Measurements from ENCODE around the gene IGF2R. TPM values are rescaled to one million over a fixed set of nuclear protein-coding genes. Genes with fewer than 3 reads are reported as not detected.
"Not testable (repeated sequence)": the region's sequence is repeated elsewhere in the genome, so short reads cannot be mapped to it uniquely, and the experiment has no call there.

IGF2R gene
- total RNA-seq, 4 donors from 2014 or later, result 60.0 to 93.4 (median 71.7) TPM

- WGBS, 2 donors, result 60 to 67% methylated on average over 3 of the region's 3 CpGs
- intact Hi-C loops (cut with DNase I; ENCODE audit: low total_unique reads), result no loop called here
- TF ChIP-seq POLR2A (IDR thresholded peaks at IDR 0.05), result no peak
- TF ChIP-seq, protein P1, sequence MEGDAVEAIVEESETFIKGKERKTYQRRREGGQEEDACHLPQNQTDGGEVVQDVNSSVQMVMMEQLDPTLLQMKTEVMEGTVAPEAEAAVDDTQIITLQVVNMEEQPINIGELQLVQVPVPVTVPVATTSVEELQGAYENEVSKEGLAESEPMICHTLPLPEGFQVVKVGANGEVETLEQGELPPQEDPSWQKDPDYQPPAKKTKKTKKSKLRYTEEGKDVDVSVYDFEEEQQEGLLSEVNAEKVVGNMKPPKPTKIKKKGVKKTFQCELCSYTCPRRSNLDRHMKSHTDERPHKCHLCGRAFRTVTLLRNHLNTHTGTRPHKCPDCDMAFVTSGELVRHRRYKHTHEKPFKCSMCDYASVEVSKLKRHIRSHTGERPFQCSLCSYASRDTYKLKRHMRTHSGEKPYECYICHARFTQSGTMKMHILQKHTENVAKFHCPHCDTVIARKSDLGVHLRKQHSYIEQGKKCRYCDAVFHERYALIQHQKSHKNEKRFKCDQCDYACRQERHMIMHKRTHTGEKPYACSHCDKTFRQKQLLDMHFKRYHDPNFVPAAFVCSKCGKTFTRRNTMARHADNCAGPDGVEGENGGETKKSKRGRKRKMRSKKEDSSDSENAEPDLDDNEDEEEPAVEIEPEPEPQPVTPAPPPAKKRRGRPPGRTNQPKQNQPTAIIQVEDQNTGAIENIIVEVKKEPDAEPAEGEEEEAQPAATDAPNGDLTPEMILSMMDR (IDR thresholded peaks at IDR 0.05), result no peak
- DNase-seq (ENCODE audit: low spot score in 2 of 2), result no peak
- H3K4me3 ChIP-seq (ENCODE audit: low read depth, poor library complexity, severe bottlenecking), result no peak overlapping the region
Measured at GRCh38 chr6:159963111-159963510, 5.8 kb upstream of the IGF2R start.

GRCh38 chr6:159964046-159964445 lies 4.8 kb upstream of the IGF2R start:
- WGBS, 2 donors, result 94 to 98% methylated on average over 2 of the region's 2 CpGs
- TF ChIP-seq POLR2A (IDR thresholded peaks at IDR 0.05), result no peak
- TF ChIP-seq, protein P1 (IDR thresholded peaks at IDR 0.05), result no peak
- no peak overlapping the region for H3K4me3 ChIP-seq (ENCODE audit: low read depth, poor library complexity, severe bottlenecking)
- intact Hi-C loops (cut with DNase I; ENCODE audit: low total_unique reads), result no loop called here
- DNase-seq (ENCODE audit: low spot score in 2 of 2), result no peak

DNA sequence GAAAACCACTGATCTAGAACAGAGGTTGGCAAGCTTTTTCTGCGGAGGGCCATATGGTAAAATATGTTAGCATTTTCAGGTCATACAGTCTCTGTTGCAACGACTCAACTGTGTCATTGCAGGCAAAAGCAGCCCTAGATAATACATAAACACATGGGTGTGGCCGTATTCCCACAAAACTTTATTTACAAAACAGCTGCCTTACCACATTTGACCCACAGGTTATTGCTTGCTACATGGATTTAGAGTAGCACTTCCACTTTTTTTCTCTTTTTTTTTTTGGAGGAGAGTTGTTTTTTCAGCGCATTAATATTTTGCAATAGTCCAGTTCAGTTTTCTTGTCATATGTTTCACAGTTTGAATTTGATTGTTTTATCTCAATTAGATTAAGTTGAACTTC lies 2.5 kb upstream of the IGF2R start:
- 52 to 62% methylated on average over 4 of the region's 4 CpGs for WGBS, 2 donors
- no peak overlapping the region for H3K4me3 ChIP-seq (ENCODE audit: low read depth, poor library complexity, severe bottlenecking)
- no peak for TF ChIP-seq POLR2A (IDR thresholded peaks at IDR 0.05)
- TF ChIP-seq, protein P1 (IDR thresholded peaks at IDR 0.05), result no peak
- no peak for DNase-seq (ENCODE audit: low spot score in 2 of 2)
- intact Hi-C loops (cut with DNase I; ENCODE audit: low total_unique reads), result no loop called here

DNA sequence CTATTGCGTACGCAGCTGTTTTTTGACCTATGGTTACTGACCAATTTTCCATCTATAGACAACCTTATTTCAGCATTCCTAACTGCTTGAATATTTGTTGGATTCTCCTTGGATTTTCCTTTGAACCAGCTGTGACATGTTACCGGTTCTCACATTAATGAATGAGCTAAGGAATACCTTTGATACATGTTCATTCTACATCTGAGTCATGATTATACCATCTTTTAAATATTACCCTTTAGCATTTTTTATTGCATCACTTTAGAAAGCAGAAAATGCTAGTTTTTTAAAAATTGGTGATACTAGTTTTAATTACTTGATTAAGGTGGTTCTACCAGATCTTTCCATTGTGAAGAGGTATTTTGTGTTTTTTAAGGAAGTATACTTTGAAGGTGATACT lies 1.9 kb upstream of the IGF2R start:
- intact Hi-C loops (cut with DNase I; ENCODE audit: low total_unique reads), result no loop called here
- DNase-seq (ENCODE audit: low spot score in 2 of 2), result no peak
- WGBS, 2 donors, result 58 to 67% methylated on average over 3 of the region's 3 CpGs
- no peak overlapping the region for H3K4me3 ChIP-seq (ENCODE audit: low read depth, poor library complexity, severe bottlenecking)
- TF ChIP-seq POLR2A (IDR thresholded peaks at IDR 0.05), result no peak
- TF ChIP-seq, protein P1 (IDR thresholded peaks at IDR 0.05), result no peak

DNA sequence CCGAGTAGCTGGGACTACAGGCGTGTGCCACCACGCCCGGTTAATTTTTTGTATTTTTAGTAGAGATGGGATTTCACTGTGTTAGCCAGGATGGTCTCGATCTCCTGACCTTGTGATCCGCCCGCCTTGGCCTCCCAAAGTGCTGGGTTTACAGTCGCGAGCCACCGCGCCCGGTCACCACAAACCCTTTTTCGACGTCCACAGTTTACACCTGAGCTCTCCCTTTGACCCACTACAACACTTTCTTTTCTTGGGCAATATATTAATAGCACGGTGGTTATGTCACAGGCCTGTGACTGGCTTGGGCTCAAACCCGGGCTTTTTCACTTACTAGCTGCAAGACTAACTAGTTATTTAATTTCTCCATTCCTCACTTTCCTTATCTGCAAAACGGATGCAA lies 1.3 kb upstream of the IGF2R start:
- H3K4me3 ChIP-seq (ENCODE audit: low read depth, poor library complexity, severe bottlenecking); DNase-seq (ENCODE audit: low spot score in 2 of 2); intact Hi-C loops (cut with DNase I; ENCODE audit: low total_unique reads): not testable (repeated sequence)
- WGBS, 2 donors, result 91 to 93% methylated on average over 17 of the region's 17 CpGs

DNA sequence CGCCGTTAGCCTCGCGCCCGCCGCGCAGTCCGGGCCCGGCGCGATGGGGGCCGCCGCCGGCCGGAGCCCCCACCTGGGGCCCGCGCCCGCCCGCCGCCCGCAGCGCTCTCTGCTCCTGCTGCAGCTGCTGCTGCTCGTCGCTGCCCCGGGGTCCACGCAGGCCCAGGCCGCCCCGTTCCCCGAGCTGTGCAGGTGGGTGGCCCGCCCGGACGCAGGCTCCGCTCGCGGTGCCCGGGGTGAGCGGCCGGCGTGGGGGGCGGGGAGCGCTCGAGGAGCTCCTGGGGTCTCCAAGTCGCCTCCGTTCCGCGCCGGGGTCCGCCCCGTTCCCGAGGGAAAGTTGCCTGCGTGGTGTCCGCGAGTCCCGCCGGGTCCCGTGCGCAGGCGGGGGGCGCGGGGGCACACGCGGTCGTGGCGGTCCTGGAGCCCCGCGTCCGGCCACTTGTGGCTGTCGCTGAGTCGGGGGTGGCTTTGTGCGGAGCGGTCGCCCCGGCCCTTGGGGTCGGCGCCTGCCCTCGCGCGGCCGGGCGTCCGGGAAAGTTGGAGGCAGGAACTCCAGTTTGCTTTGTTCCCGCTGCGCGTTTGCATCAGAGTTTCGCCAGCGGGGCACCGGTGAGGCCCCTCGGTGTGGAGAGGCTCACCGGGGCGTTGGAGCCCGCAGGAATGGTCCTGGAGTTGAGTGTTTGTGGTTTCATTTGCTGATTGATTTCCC lies 476 bp downstream of the IGF2R start:
- WGBS, 2 donors, result 0% methylated on average over 10 to 16 of the region's 91 CpGs
- peak in 1 of 2 donors; percentile 93 for DNase-seq (ENCODE audit: low spot score in 2 of 2)
- intact Hi-C loops (cut with DNase I; ENCODE audit: low total_unique reads), result no loop called here
- H3K4me3 ChIP-seq (ENCODE audit: low read depth, poor library complexity, severe bottlenecking), result peak overlapping the region; percentile 96
- TF ChIP-seq, protein P1 (IDR thresholded peaks at IDR 0.05), result no peak
- TF ChIP-seq POLR2A (IDR thresholded peaks at IDR 0.05), result no peak

All from lower leg skin (tissue), 4 donors.